SW 1271 (cell line): Measurements from ENCODE around the gene CRTC1.

Experiments used
- DNase-seq, 2 experiments: peaks; one replicate each; lab custom pipeline; 2025; lab: John Stamatoyannopoulos, UW

The CRTC1 gene

DNA sequence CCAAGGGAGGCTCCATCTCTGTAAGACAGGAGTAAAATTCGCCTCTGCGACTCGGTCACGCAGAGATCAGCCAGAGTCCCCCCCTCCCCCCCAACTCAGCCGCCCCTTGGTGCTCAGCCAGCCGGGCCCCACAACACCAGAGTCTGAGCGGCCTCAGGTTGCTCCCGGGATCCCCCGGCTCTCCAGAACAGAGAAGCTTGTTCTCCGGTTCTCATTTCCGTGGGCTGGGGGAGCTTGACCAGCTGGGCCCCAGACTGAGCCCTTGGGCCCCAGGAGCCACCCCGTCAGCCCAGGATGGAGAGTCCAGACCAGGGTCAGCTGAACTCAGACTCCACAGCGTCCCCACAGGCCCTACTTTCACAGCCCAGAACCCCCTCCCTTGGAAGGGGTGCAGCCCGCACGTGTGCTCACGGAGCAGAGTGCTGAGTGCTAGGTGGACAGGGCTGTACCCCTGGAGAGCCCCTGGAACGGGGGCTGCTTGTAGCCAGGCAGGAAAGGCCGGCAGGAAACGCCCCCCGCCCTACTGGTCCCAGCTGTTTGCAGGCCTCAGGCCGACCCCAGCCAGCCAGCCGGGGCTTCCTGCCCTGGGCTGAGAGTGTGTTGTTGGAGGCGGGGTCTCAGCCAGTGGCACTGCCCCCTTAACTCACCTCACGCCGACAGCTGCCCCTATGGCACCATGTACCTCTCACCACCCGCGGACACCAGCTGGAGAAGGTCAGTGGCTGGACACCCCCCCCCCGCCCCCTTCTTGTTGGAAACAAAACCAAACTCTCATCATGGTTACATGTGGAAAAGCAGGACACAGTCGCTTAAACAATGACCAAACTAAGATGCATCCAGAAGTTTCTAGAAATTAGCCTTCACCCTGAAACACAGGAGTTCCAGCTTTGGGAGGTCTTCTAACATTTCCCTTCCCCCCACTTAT, 63.2 kb downstream of the CRTC1 start:
- DNase-seq: no peak

DNA sequence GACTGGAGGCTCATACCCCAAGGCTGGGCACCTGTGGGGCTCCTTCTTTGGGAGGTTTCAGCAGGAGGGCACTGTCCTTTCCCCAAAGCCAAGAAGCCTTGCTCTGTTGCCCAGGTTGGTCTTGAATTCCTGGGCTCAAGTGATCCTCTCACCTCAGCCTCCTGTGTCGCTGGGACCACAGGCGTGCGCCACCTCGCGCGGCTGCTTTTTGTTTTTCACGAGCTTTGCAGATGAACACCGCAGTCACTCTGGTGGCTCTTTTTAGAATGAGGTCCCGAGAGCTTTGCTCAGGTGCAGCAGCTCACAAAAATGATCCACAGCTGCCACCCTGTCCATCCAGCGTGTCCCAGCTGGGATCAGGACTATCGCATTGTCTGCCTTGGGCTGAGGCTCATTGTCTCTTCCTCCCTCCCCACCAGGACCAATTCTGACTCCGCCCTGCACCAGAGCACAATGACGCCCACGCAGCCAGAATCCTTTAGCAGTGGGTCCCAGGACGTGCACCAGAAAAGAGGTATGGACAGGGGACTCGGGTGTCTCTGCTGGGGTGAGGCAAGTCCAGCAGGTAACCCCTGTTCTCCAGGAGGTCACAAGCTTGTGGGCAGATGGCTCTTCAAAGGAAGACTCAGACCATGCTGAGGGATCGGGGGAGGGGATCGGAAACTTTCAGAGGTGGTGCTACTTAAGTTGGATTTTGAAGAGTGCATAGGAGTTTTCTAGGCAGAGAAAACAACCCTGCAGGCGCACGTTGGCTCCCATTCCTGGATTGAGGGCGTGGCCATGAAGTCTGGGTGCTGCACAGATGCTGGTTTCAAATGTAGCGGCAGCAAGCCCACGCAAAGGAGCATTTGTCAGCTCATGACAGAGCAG, 66.1 kb downstream of the CRTC1 start:
- DNase-seq: no peak

DNA sequence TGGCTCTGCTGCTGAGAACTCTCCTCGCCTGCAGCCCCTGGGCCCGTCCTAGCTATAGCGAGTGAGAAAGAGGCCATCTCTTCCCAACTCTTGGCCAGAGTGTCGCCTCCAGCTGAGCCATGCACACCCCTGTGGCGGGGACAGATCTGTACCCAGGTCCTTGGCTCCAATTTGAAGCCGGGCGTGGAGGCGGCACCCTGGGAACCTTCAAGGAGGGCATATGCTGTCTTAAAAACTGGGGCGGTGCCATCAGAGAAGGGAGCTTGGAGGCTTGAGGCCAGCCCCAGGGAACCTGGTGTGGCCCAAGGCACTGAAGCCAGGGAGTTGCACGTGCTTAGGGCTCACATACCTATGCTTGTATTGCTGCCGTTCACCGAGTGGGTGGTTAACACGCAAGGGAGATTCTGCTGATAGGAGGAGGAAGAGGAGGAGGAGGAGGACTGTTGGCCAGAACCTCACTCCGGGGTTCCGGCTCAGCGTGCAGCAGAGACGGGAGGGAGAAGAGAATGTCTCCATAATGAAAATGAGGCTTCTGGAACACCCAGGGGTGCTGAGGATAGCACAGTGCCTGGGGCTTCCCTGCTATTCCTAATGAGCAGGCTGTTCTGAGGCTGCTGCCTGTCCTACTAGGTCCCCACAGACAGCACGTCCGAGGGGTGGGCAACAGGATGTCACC, 67.0 kb downstream of the CRTC1 start:
- no peak for DNase-seq

DNA sequence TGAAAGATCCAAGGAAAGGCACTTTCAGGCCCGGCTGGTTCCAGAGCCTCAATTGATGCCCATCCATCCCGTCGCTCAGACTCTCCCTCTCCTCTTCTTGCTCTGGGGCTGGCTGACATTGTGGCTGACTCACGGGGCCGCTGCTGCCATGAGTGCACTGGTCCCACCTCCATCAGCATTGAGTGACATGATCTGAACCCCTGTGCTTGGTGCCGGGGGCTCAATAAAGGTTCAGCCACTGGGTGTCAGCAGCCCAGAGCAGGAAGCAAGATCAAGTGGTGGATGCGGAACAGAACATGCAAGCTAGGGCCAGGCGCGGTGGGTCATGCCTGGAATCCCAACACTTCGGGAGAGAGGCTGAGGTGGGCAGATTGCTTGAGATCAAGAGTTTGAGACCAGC, 68.1 kb downstream of the CRTC1 start:
- DNase-seq: no peak

DNA sequence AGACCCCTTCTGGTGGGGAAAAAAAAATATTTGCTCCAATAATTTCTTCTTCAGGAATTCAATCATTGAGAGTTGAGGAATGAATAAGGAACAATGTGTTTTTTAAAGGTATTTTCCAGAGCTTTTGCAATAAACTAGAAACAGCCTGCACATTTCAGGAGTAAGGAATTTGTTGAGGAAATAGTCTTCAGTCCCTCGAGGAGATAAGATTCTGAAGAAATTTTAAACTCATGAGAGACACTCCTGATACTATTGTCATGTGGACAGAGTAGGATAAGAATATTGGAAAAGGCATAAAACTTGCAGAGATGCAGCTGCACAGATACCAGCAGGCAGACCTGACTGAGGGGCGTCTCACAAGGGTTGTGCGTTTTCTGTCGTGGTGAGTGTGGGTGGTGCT, 71.0 kb downstream of the CRTC1 start:
- no peak for DNase-seq

DNA sequence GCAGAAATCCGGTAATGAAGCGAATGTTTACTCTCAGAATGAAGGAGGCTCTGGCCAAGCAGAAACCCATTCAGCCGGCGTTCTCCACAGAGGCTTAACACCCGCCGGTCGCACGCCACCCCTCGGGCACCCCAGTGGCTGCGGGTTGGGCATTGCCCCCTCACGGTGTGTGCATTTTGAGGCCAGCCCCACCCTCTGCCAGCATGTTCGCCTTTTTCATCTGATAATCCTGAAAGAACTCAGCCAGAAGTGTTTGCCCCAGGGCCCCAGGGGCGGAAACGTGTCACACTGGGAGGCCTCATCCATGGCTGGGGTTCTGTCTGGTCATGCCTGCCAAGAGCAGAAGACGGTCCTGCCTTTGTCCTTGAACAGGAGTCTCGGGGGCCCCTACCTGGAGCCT, 73.4 kb downstream of the CRTC1 start:
- no peak for DNase-seq

DNA sequence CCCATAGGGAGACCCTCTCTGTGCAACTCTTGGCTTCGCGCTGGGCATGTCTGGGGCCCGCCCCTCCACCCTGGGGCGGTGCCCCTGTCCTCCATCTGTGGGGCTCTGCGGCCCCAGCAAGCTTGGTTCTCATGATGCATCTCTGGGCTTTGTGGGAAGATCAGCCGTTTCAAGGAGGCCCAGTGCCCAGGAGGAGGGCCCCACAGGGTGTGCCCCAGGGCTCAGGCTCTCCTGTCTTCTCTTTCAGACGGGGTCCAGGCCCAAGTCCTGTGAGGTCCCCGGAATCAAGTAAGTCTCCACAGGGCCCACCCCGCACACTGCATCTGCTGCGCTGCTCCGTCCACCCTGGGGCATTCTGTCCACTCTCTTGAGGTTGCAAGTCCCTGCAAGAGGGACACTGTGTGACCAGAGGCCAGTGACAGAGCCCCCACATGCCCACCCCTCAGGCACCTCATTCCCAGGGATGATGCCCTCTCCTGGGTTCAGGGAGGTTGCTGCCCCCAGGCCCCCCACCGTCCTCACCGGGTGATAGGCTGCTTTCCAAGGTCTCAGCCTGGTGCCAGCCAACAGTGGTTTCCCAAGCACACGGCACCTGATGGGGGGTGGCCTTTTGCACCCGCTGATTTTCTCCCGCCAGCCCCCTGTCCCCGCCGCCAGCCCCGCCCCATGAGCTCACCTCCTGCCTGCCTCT, 76.0 kb downstream of the CRTC1 start:
- DNase-seq: no peak

DNA sequence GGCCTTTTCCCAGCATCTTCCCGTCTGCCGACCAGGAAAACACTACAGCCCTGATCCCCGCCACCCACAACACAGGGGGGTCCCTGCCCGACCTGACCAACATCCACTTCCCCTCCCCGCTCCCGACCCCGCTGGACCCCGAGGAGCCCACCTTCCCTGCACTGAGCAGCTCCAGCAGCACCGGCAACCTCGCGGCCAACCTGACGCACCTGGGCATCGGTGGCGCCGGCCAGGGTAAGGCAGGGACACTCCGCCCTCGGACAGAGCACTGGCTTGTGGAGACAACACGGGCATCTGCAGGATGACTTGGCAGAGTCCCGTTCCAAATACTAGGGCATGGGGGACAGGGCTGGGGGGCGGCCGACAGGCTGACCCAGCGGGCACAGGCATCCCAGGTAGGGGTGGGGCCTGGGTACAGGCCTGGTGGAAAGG, 76.5 kb downstream of the CRTC1 start:
- no peak for DNase-seq

DNA sequence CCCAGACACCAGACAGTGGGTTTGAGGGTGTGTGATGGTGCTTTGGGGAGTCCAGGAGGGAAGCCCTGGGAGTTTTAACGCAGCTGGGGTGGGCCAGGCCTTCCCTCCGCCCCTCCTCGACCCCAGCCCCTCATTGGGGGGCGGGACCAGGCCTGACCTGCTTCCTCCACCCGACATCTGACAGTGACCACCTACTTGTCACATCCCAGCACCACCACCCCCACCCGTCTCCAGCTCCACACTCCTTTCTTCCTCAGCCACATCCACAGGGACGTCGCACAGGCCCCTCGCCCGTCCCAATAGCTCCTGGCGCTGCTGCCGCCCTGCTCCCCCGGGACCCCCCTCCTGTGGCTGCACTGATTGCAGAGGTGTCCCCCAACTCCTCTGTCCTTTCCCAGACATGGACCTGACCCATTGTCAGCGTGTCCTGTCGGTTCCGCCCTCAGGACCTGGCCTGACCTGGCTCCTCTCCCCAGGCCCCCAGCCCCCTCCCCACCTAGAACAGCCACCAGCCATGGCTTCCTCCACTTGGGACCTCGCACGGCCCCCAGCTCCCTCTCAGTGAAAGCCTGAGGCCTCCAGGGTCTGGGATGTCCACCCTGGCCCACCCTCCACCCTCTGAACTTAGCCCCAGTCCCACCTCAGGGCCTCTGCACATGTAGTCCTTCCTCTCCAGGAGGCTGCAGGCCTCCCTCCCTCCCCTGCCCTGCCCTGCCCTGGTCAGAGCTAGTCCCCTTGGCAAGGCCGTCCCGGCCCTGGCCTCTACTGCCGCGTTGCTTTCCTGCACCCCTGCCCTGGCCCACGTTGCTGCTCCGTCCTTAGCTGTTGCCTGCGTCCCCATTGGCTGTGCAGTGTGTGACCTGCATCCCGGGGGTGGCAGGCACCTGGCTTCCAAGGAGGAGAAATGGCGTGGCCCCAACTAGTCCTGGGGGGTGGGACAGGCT, 77.2 kb downstream of the CRTC1 start:
- no peak for DNase-seq

DNA sequence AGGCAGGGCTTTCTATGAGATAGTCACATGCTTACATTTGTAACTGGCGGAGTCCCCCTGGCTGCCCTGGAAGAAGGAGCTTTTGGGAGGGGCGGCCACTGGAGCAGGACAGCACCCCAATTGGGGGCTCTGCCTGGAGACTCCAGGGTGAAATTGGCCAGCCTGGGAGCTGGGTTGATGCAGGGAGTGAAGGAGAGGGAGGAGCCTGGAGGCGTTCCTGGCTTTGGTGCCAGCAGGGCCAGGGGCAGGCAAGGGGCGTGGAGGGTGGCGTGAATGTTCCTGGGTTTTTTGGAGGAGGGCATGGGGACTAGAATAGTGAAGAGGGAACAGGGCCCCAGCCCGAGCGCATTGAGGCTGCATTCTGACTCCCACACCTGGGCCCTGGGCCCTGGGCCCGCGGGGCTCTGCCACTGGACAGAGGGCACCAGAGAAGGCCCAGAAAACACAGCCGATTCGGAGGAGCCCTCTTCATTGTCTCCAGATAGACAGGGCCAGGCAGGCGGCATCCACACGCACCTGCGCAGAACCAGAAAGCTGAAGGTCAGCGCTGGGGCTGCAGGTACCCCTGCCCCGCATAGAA, 78.1 kb downstream of the CRTC1 start:
- DNase-seq: no peak

DNA sequence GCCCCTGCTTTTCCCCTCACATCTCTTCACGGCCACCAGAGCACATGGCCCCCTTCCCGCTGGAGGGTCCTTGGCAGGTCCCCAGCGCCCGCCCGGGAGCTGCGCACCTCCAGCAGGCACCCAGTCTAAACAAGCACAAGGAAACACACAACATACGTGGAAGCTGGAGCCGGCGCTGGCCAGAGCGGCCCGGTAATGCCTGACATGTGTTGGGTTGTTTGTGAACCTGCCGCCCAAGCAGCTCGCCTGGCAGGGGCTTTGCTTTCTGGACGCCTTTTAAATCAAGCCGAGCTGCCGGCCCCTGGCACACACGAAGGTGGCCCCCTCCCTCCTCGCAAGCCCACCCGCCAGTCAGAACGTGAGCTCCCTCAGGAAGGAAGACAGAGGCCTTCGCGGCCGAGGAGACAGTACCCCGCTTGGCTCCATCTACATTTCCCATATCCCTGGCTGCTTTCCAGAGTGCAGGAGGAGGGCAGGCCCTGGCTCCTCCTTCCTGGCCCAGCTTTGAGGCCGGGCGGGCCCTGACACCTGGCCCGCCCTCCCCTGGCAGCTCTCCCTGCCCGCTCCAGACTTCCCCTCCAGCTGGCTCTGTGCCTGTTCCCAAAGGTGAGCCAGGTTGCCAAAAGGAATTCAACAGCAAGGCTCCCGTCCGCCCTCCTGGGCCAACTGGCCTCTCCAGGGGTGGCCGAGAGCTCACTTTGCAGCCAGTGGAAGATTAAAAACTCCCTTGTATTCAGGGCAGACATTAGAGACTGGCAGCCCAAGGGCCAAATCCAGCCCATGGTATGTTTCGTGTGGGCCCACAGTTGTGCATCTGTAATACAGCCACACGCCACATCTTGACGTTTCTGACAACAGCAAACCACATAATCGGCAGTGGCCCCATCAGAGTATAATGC, 78.9 kb downstream of the CRTC1 start:
- DNase-seq: no peak

DNA sequence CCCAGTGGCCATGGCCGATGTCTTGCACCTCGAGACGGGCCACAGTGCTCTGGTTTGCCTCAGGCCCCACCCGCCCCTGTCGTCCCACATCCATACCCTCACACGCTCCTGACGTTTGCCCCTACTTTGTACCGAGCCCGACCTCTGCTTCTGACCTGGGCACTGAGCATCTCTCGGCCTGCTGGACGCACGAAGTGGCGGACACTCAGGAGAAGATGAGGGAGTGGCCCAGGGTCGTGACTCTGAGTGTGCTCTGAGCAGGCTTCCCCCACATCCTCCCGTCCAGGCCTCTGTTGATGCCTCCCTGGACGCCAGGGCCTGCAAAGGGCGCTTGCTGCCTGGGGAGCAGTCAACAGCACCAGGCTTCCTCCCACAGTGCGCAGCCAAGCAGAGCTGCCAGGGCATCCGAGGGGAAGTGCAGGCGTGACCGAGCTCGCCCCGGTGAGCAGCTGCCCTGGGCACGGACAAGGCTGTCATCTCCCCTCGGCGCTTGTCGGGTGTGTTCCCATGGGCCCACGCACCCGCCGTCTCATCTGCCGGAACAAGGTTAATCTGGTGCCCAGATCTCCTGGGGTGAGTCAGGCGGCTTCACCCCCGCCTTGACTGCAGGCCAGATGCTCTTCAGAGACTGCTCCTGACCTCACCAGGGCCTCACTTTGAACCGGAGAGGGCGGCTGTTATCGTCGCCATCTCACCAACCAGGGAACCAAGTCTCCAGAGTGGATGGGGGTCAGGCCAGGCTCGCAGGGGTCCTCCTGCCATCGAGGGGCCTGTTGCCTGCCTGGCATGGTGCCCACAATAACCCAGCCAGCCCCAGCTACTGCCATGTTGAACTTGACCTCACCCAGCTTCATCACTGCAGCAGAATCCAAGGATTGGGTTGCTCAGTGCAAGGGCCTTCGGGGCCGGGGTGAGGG, 80.5 kb downstream of the CRTC1 start:
- no peak for DNase-seq

DNA sequence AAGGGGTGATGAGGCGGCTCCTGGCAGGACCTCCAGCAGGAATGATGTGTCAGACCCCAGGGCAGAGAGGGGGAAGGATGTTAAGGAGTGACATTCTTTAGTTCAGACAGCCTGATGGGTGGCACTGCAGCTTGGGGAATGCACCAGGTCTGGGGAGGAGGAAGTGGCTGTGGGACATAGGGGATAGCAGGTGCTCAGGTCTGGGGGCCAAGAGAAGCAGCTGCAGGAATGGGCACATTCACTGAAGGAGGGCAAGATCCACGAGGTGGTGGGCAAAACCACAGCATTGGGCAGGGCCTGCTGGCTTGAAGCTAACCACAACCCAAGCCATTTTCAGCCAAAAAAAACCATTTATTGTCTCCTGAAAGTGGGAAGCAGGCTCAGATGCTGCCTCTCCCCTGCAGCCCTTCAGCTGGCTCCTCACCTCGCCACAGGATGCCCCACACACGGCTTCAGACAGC, 81.1 kb downstream of the CRTC1 start:
- no peak for DNase-seq

DNA sequence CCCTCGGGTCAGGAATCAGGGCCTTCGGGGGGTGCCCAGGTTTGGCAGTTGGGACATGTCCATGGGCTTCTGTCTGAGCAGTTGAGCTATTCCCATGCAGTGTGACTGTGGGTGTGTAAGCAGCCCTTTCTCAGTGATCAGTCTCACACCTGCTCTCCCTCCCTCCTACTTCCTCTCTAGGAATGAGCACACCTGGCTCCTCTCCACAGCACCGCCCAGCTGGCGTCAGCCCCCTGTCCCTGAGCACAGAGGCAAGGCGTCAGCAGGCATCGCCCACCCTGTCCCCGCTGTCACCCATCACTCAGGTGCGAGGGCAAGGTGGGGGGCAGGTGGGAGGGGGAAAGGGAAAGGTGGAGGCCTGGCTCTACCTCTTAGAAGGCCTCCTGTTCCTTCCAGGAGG, 81.7 kb downstream of the CRTC1 start:
- no peak for DNase-seq

DNA sequence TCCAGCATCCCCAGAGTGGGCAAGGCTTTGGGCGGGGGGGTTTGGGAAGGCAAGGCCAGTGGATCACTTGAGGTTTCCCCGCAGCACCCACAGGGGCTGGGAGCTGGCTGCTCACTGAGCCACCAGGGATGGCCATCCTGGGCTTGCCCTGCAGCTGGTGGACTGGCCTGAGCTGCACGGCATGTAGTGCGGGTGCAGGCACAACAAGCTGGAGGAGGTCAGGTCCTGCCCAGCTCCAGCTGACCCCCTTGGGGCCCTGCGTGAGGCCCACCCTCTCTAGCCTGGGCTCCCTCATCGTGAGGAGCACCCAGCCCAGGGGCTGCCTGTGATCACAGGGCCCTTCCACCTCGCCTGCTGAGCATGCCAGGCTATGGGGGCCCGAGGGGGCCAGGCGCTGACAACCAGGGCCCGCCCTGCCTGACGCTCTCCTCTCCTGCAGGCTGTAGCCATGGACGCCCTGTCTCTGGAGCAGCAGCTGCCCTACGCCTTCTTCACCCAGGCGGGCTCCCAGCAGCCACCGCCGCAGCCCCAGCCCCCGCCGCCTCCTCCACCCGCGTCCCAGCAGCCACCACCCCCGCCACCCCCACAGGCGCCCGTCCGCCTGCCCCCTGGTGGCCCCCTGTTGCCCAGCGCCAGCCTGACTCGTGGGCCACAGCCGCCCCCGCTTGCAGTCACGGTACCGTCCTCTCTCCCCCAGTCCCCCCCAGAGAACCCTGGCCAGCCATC, 84.7 kb downstream of the CRTC1 start:
- no peak for DNase-seq

DNA sequence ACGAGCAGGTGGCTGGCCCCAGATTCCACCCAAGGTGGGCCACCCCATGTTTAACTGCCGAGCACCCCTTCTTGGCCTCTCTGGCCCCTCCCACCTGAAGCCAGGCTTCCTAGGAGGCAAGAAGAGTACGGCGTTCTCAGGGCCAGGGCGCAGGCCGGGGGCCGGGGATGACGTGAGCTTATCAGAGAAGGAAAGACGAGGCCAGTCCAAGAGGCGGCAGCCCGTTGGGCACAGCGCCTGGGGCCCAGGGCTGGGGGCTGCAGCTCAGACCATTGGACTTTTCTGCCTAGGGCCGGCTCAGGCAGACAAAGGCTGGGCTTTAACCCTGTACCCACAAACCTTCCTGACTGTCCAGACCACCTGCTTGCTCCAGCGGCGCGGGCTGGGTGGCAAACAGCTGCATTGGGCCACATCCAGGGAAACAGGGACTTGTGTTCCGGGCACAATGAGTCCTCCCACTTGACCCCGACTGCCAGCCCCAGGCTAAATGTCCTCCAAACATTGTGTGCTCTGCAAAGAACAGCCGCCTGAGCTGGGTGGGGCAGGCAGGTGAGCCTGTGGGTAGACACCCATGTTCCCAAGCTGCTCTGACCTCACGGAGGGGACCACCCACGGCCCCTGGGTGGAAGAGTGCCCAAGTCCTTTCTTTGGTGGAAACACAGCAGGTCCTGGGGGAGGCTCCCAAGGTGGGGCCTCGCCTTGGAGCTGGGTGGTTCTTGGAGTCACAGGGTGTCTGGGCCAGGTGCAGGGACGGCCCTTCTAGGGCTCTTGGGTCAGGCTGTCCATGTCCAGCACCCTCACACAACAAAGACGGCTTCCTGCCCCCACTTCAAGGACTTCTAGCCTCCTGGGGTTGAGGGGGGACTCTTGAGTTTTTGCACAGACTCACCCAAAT, 85.8 kb downstream of the CRTC1 start:
- no peak for DNase-seq
